T-cell (primary cell): Measurements from ENCODE around the gene ATF6B. TPM values are rescaled to one million over a fixed set of nuclear protein-coding genes. Genes with fewer than 3 reads are reported as not detected.
A peak's percentile ranks its signal among the peaks of the same experiment; 100 is the strongest.

Source experiments
- ATAC-seq, 4 experiments: fragments of 200-7000 bp in 3 of 4; fragments of 150-1000 bp in 1 of 4; cut with Tn5 transposase; replicated peaks in 1 of 4; 1 replicate in 3 of 4; 2 replicates in 1 of 4; pipeline ENCODE4 v1.10.0; 2021; ENCODE audit warnings: moderate library complexity in 3 of 4, mild to moderate bottlenecking in 2 of 4, moderate number of reproducible peaks in 1 of 4
- CTCF ChIA-PET, 2 donors: fragments of 300-600 bp; sonication (Branson Sonifier 250); formaldehyde crosslinking; loops; one replicate each; lab custom pipeline; 2022; ENCODE audit warnings: antibody characterized with exemption in 2 of 2; lab: Charles Lee
- POLR2A ChIA-PET, 2 donors: fragments of 300-600 bp; sonication (Branson Sonifier 250); formaldehyde crosslinking; loops; one replicate each; lab custom pipeline; 2022; ENCODE audit warnings: antibody characterized with exemption in 2 of 2; lab: Charles Lee
- DNase-seq, 35 experiments: peaks; one replicate each; pipeline versions ENCODE4 v3.0.0 to v3.0.0-alpha.2; 2013 to 2023
- H3K27ac ChIP-seq: one replicate; pipeline ENCODE4 v1.5.1; 2013; ENCODE audit warnings: low read length
- H3K27me3 ChIP-seq, 2 experiments: replicated peaks in 1 of 2; 1 replicate in 1 of 2; 2 replicates in 1 of 2; pipeline versions ENCODE4 v1.6.1 to v1.7.0; 2013; ENCODE audit warnings: low read length in 1 of 2, mixed read lengths in 1 of 2; ENCODE audit not compliant: control insufficient read depth in 2 of 2, insufficient read depth in 2 of 2; ENCODE audit errors: extremely low read depth in 1 of 2
- H3K36me3 ChIP-seq, 2 donors: 1 replicate in 1 of 2; 2 replicates in 1 of 2; pipeline versions ENCODE4 v1.6.1 to v1.7.0; 2013; ENCODE audit warnings: low read length in 1 of 2; ENCODE audit not compliant: control insufficient read depth in 2 of 2, insufficient read depth in 1 of 2; ENCODE audit errors: extremely low read depth in 1 of 2
- H3K4me1 ChIP-seq, 2 experiments: 1 replicate in 1 of 2; 2 replicates in 1 of 2; pipeline versions ENCODE4 v1.6.1 to v1.7.0; 2013; ENCODE audit warnings: low read length in 2 of 2, mixed read lengths in 1 of 2; ENCODE audit not compliant: insufficient read depth in 2 of 2, control insufficient read depth in 1 of 2; ENCODE audit errors: extremely low read depth in 1 of 2
- H3K4me3 ChIP-seq, 2 donors: 1 replicate in 1 of 2; 2 replicates in 1 of 2; pipeline versions ENCODE4 v1.5.1 to v1.7.0; 2013; ENCODE audit warnings: mild to moderate bottlenecking in 2 of 2, low read length in 1 of 2, moderate library complexity in 1 of 2; ENCODE audit not compliant: control insufficient read depth in 1 of 2; ENCODE audit errors: extremely low read depth in 1 of 2
- H3K9me3 ChIP-seq: 2 replicates; pipeline ENCODE4 v1.7.0; 2013
- H3K27ac Mint-ChIP-seq, 2 donors: one replicate each; pipeline ENCODE4 v1.8.0; 2020 to 2021; ENCODE audit warnings: mild to moderate bottlenecking in 2 of 2, mixed read lengths in 2 of 2
- H3K27me3 Mint-ChIP-seq, 2 donors: one replicate each; pipeline ENCODE4 v1.8.0; 2021 to 2022; ENCODE audit warnings: mixed read lengths in 2 of 2
- H3K36me3 Mint-ChIP-seq: one replicate; pipeline ENCODE4 v1.8.0; 2021; ENCODE audit warnings: mixed read lengths
- H3K4me1 Mint-ChIP-seq, 3 donors: one replicate each; pipeline ENCODE4 v1.8.0; 2020 to 2022; ENCODE audit warnings: mixed read lengths in 3 of 3, mild to moderate bottlenecking in 1 of 3
- H3K4me3 Mint-ChIP-seq, 3 donors: one replicate each; pipeline ENCODE4 v1.8.0; 2020 to 2022; ENCODE audit warnings: mild to moderate bottlenecking in 3 of 3, mixed read lengths in 3 of 3, moderate library complexity in 3 of 3
- H3K9me3 Mint-ChIP-seq, 3 donors: one replicate each; pipeline ENCODE4 v1.8.0; 2020 to 2022; ENCODE audit warnings: mixed read lengths in 3 of 3
- WGBS: methylation state at CpG from one replicate; pipeline ENCODE4 v1.1.5; 2013; ENCODE audit warnings: missing lambda C conversion rate; ENCODE audit not compliant: insufficient coverage; 5-methylcytosine and 5-hydroxymethylcytosine counted together
- total RNA-seq, 35 experiments: library from RNA in 6 of 35; stranded (reverse) in 6 of 35; fragments of 120-200 nt in 1 of 35; gene quantifications; one replicate each; pipeline versions ENCODE4 v1.2.1 to v1.2.4 and lab custom pipeline; 2013 to 2026

The ATF6B gene
- total RNA-seq: 100 to 1,000 TPM; 106 to 151 (median 145) TPM
- total RNA-seq (2013): 53.2 TPM
- total RNA-seq (lab: John Stamatoyannopoulos, UW): 18.7 to 86.9 (median 59.2) reads per million in 29 experiments

DNA sequence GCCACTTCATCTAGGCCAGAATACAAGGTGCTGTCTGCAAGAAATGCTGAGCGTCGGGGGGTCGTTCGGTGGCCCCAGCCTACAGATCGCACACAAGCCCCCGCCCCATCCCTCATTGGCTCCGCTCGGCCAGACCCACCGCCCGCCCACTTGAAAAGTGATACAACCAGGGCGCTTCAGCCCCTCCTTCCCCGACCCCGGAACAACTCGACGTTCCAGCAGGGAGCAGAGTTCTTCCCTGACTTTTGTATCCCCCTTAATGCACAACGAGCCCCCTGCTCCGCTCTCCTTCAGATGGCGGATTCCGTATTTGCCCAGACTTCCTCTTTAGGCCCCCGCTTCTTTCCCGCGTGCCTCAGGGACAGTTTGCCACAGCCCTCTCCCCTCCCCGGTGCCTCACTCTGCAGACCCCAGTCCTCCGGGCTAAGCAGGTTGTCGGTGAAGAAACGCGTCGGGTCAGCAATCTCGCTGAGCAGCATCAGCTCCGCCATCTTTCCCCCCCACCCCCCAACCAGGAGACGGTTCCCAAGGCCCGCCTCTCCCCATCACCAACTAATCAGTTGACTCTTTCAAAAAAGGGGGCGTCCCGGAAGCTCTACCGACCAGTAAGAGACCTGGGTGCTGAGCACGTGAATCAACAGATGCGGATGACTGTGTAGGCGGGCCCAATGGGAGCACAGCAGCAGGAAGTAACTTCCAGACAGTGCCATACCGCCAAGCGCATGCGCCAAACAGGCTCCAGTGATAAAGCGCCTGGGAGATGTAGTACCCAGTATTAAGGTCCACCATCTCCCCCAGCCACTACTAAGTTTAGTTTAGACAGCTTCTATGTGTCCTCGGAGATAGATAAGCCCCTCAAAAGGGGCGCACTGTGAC, at the start of gene ATF6B:
TSS of gene ATF6B (minus strand) at position 530 of the 876 bp plus-strand sequence. CDS start at position 491, 39 bp downstream.
- Histone ChIP-seq H3K36me3 (peaks cover 8 to 32% of the 10 kb centered on the region in 2 donors), H3K27ac (peak within 1 kb of the TSS; percentile 71), H3K4me1 (peaks cover 15 to 51% of the 10 kb centered on the region in 2 experiments), H3K27me3 (no peaks in the 10 kb centered on the region), H3K9me3 (no peaks in the 10 kb centered on the region), H3K4me3 (peak within 1 kb of the TSS; percentile 91 to 99)
- ATAC-seq: peak; percentile 94 to 96 (median 94)
- Mint-ChIP-seq H3K27me3 (no peaks in the 10 kb centered on the region), H3K36me3 (peaks cover 26% of the 10 kb centered on the region), H3K4me3 (peak within 1 kb of the TSS; percentile 99), H3K27ac (peak within 1 kb of the TSS; percentile 93 to 95), H3K9me3 (no peaks in the 10 kb centered on the region), H3K4me1 (peaks cover 54 to 61% (median 57%) of the 10 kb centered on the region in 3 donors)
- ChIA-PET CTCF (interaction anchor here in 1 of 2 donors (0.5 to 1.5 kb wide), 6 partner anchors 11 to 710 kb away, joined by 3 to 5 read pairs (median 3); partner anchors contain the start of gene TAP2), POLR2A (interaction anchor here (0.6 to 0.7 kb wide), 3 partner anchors 52 to 171 kb away, joined by 5 to 7 read pairs (median 6); no protein-coding TSS in a partner anchor)
- DNase-seq: peak; percentile 83 to 100 (median 98)
- WGBS: under 1% methylated on average over 39 of the region's 44 CpGs

DNA sequence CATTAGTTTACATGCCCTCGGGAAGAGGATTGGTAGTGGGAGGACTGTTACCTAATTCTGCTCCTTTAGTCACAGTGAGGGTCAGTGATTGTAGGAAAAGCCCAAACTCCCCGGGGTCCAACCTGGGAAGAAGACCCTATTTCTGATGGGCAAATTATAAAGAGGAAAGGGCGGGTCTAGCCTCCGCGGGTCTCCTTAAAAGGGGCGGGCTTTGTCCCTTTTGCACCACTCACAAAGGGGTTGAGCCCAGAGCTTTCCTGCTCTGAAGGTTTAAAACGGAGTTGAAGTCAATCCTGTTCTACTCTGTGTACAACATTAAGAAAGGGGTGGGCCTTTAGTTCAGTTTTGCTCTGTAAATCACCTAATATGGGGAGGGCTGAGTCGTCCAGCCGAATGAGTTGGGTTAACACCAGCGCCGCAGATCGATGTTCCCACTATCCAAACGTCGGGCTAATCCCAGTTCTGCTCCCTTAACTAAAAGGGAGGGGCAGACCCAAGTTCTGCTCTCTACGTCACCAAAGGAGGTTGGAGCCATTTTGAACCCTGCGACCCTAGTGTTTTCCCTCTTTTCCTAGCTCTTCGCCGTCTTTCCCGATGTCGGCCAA, 49.2 kb upstream of the ATF6B start:
- Histone ChIP-seq H3K36me3 (peaks cover 0 to 23% of the 10 kb centered on the region in 2 donors), H3K27me3 (no peaks in the 10 kb centered on the region), H3K4me3 (peak overlapping the region; percentile 82 to 83), H3K27ac (peak overlapping the region; percentile 94), H3K4me1 (peaks cover 46 to 65% of the 10 kb centered on the region in 2 experiments), H3K9me3 (no peaks in the 10 kb centered on the region)
- Mint-ChIP-seq H3K9me3 (no peaks in the 10 kb centered on the region), H3K4me1 (peaks cover 79 to 88% (median 83%) of the 10 kb centered on the region in 3 donors), H3K36me3 (peaks cover 17% of the 10 kb centered on the region), H3K27ac (peak overlapping the region; percentile 96 to 99), H3K4me3 (peak overlapping the region; percentile 92 to 98 (median 95)), H3K27me3 (no peaks in the 10 kb centered on the region)
- CTCF ChIA-PET: interaction anchor here in 1 of 2 donors (0.6 to 1.4 kb wide), 5 partner anchors 16 to 1019 kb away, joined by 3 to 6 read pairs (median 3); partner anchors contain the start of genes ATF6B, FKBPL, GPSM3 and TCF19
- under 1% methylated on average over 13 of the region's 20 CpGs for WGBS
- peak in 3 of 4 experiments; percentile 0 to 5 (median 4) for ATAC-seq
- POLR2A ChIA-PET: interaction anchor here in 1 of 2 donors (1.1 kb wide), 1 partner anchor 16 kb away, joined by 3 read pairs; the partner anchor contains the start of gene GPSM3
- DNase-seq: peak in 5 of 35 experiments; percentile 11 to 36 (median 18)

- 70% methylated on average over 2 of the region's 5 CpGs for WGBS
- peaks cover 0 to 17% of the 10 kb centered on the region in 2 donors for H3K36me3 ChIP-seq
- H3K4me1 ChIP-seq: peaks cover 46 to 61% of the 10 kb centered on the region in 2 experiments
- POLR2A ChIA-PET: no interaction called here
- Mint-ChIP-seq H3K36me3 (peaks cover 17% of the 10 kb centered on the region), H3K27me3 (no peaks in the 10 kb centered on the region), H3K4me3 (peak overlapping the region; percentile 92 to 98 (median 95)), H3K27ac (peak overlapping the region; percentile 96 to 99), H3K9me3 (no peaks in the 10 kb centered on the region), H3K4me1 (peaks cover 79 to 88% (median 83%) of the 10 kb centered on the region in 3 donors)
- H3K27me3 ChIP-seq: no peaks in the 10 kb centered on the region
- peak overlapping the region; percentile 82 to 83 for H3K4me3 ChIP-seq
- CTCF ChIA-PET: interaction anchor here in 1 of 2 donors (0.6 to 1.4 kb wide), 6 partner anchors 16 to 70 kb away, joined by 3 to 6 read pairs (median 3); partner anchors contain the start of genes ATF6B, FKBPL and GPSM3
- peak overlapping the region; percentile 94 for H3K27ac ChIP-seq
- no peaks in the 10 kb centered on the region for H3K9me3 ChIP-seq
- DNase-seq: no peak
- ATAC-seq: no peak
Observed at GRCh38 chr6:32176476-32177182, 48.6 kb upstream of the ATF6B start.

- H3K36me3 ChIP-seq: peaks cover 0 to 13% of the 10 kb centered on the region in 2 donors
- H3K4me1 Mint-ChIP-seq: peaks cover 77 to 87% (median 80%) of the 10 kb centered on the region in 3 donors
- no peaks in the 10 kb centered on the region for H3K9me3 ChIP-seq
- ChIA-PET POLR2A (no interaction called here), CTCF (interaction anchor here in 1 of 2 donors (0.6 kb wide), 1 partner anchor 20 kb away, joined by 4 read pairs; no protein-coding TSS in a partner anchor)
- H3K9me3 Mint-ChIP-seq: no peaks in the 10 kb centered on the region
- H3K4me3 ChIP-seq: peak within 1 kb of the TSS; percentile 82 to 83
- peak within 1 kb of the TSS; percentile 94 for H3K27ac ChIP-seq
- H3K27ac Mint-ChIP-seq: peak within 1 kb of the TSS; percentile 96 to 99
- no peaks in the 10 kb centered on the region for H3K27me3 Mint-ChIP-seq
- 1% methylated on average over 14 of the region's 27 CpGs for WGBS
- no peaks in the 10 kb centered on the region for H3K27me3 ChIP-seq
- ATAC-seq: peak; percentile 48 to 55 (median 50)
- peak; percentile 89 to 98 (median 96) for DNase-seq
- H3K4me1 ChIP-seq: peaks cover 46 to 61% of the 10 kb centered on the region in 2 experiments
- H3K4me3 Mint-ChIP-seq: peak within 1 kb of the TSS; percentile 92 to 98 (median 95)
- H3K36me3 Mint-ChIP-seq: peaks cover 13% of the 10 kb centered on the region
Observed at GRCh38 chr6:32175711-32176475, 47.8 kb upstream of the ATF6B start, which contains the start of gene AGPAT1. Gene AGPAT1 (minus strand): TSS chr6:32176084. CDS start chr6:32171496, 4,588 bp downstream.

DNA sequence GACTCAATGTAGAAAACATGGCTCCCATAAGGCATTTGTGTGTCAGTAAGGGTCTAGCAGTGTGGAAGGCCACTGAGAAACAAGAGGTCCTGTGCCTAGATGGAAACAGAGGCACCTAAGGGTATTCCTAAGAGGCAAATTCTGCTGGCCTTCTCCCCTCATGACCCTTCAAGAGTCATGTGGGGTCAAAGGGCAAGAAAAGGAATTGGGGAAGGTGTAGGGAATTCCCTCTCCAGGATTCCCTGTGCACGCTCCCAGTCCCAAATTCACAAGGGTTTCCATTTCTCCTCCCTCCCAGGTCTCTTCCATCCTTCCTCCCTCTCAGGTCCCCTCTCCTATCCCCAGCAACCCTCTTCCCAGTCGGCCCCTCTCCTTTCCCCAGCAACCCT, 47.3 kb upstream of the ATF6B start:
- H3K4me3 ChIP-seq: peak overlapping the region; percentile 82 to 83
- DNase-seq (no peak), ATAC-seq (no peak)
- peaks cover 46 to 61% of the 10 kb centered on the region in 2 experiments for H3K4me1 ChIP-seq
- H3K27me3 ChIP-seq: no peaks in the 10 kb centered on the region
- Mint-ChIP-seq H3K27me3 (no peaks in the 10 kb centered on the region), H3K4me3 (peak overlapping the region; percentile 92 to 98 (median 95)), H3K9me3 (no peaks in the 10 kb centered on the region), H3K36me3 (peaks cover 13% of the 10 kb centered on the region), H3K4me1 (peaks cover 71 to 85% (median 74%) of the 10 kb centered on the region in 3 donors), H3K27ac (peak overlapping the region; percentile 74 to 78)
- H3K36me3 ChIP-seq: peaks cover 3 to 16% of the 10 kb centered on the region in 2 donors
- POLR2A ChIA-PET: no interaction called here
- no peaks in the 10 kb centered on the region for H3K9me3 ChIP-seq
- no CpG with 5 or more reads among the region's 2 CpGs for WGBS
- H3K27ac ChIP-seq: peak overlapping the region; percentile 69
- CTCF ChIA-PET: no interaction called here
